A549 (cell line): ENCODE results near the gene PCDHGA11. TPM values are rescaled to one million over a fixed set of nuclear protein-coding genes. Genes with fewer than 3 reads are reported as not detected.
A peak's percentile ranks its signal among the peaks of the same experiment; 100 is the strongest.

Source experiments
- ATAC-seq, 2 experiments: fragments of 200-7000 bp in 1 of 2; fragments of >200 bp in 1 of 2; cut with Nextera tagmentation in 1 of 2; cut with Tn5 transposase in 1 of 2; 3 replicates each; pipeline versions ENCODE4 v1.8.0 to v1.9.1; 2018 to 2020; ENCODE audit warnings: mild to moderate bottlenecking in 1 of 2, moderate library complexity in 1 of 2
- CTCF ChIA-PET: fragments of 300-600 bp; sonication (Branson Sonifier 250); formaldehyde crosslinking; extraction: SDS; loops from one replicate; lab custom pipeline; 2021; ENCODE audit warnings: antibody characterized with exemption, inconsistent platforms; lab: Yijun Ruan, JAX
- POLR2A ChIA-PET: fragments of 350-600 bp; formaldehyde crosslinking; extraction: SDS; loops from one replicate; lab custom pipeline; 2021; ENCODE audit warnings: antibody characterized with exemption, inconsistent platforms; lab: Yijun Ruan, JAX
- DNase-seq, 2 experiments: peaks; one replicate each; pipeline versions ENCODE4 v3.0.0 to v3.0.0-alpha.2; 2011 to 2016; ENCODE audit warnings: low read depth in 1 of 2, low spot score in 1 of 2
- FAIRE-seq: peaks from 2 replicates; lab custom pipeline; 2011; peaks lifted over from hg19 to GRCh38; lab: Jason Lieb, UNC
- H3K27ac ChIP-seq, 2 experiments: fragments of >200 bp; sonication (Bioruptor Twin); formaldehyde crosslinking; 3 replicates each; pipeline ENCODE4 v1.5.1; 2016 to 2017
- H3K4me1 ChIP-seq: fragments of >200 bp; sonication (Bioruptor Twin); formaldehyde crosslinking; 3 replicates; pipeline ENCODE4 v1.6.1; 2016
- H3K4me2 ChIP-seq: fragments of >200 bp; sonication (Bioruptor Twin); formaldehyde crosslinking; 3 replicates; pipeline ENCODE4 v1.6.1; 2016
- H3K4me3 ChIP-seq: fragments of >200 bp; sonication (Bioruptor Twin); formaldehyde crosslinking; 3 replicates; pipeline ENCODE4 v1.5.1; 2016
- H3K9me3 ChIP-seq: fragments of >200 bp; sonication (Bioruptor Twin); formaldehyde crosslinking; 3 replicates; pipeline ENCODE4 v1.6.1; 2016
- HDAC2 ChIP-seq: fragments of 200-600 bp; sonication (generic); IDR thresholded peaks from 2 replicates; pipeline ENCODE4 v1.6.1; 2016
- HOXB5 ChIP-seq: fragments of 250-450 bp; sonication (Bioruptor Pico); IDR thresholded peaks from 2 replicates; pipeline ENCODE4 v1.5.0; 2020; ENCODE audit warnings: mild to moderate bottlenecking, moderate library complexity
- JUNB ChIP-seq: fragments of >200 bp; sonication (Bioruptor Twin); formaldehyde crosslinking; IDR thresholded peaks from 2 replicates; pipeline ENCODE4 v1.6.1; 2016
- KDM1A ChIP-seq: fragments of 200-600 bp; sonication (generic); IDR thresholded peaks from 2 replicates; pipeline ENCODE4 v1.6.1; 2016; ENCODE audit warnings: low read depth, mild to moderate bottlenecking
- MAFK ChIP-seq: fragments of 450-650 bp; IDR thresholded peaks from 2 replicates; pipeline ENCODE4 v1.6.1; 2014; ENCODE audit not compliant: partially characterized antibody
- NFE2L2 ChIP-seq: fragments of 150-350 bp; conservative IDR thresholded peaks from 2 replicates; pipeline ENCODE4 v1.6.1; 2014; ENCODE audit warnings: low read length
- PHF8 ChIP-seq: fragments of 200-600 bp; sonication (generic); IDR thresholded peaks from 2 replicates; pipeline ENCODE4 v1.6.1; 2016; ENCODE audit warnings: low read depth, mild to moderate bottlenecking, antibody characterized with exemption, moderate library complexity, borderline replicate concordance
- POLR2A ChIP-seq: IDR thresholded peaks from 2 replicates; pipeline ENCODE4 v1.6.1; 2012; ENCODE audit warnings: mild to moderate bottlenecking, low read length
- RAD21 ChIP-seq, 2 experiments: fragments of >200 bp in 1 of 2; sonication (Bioruptor Twin) in 1 of 2; formaldehyde crosslinking in 1 of 2; IDR thresholded peaks in 1 of 2; conservative IDR thresholded peaks in 1 of 2; 2 replicates in 1 of 2; 3 replicates in 1 of 2; pipeline ENCODE4 v1.6.1; 2012 to 2018; ENCODE audit warnings: inconsistent platforms in 1 of 2
- SREBF2 ChIP-seq: fragments of 450-650 bp; IDR thresholded peaks from 2 replicates; pipeline ENCODE4 v1.6.1; 2014; ENCODE audit warnings: mild to moderate bottlenecking, moderate library complexity
- WGBS: methylation state at CpG from one replicate; pipeline ENCODE4 v1.1.6; 2017; ENCODE audit errors: missing lambda C conversion rate; 5-methylcytosine and 5-hydroxymethylcytosine counted together
- polyA plus RNA-seq, 4 experiments: library from polyadenylated mRNA; depleted of rRNA in 3 of 4; stranded (reverse); fragments of >200 nt; fragmentation: RNase III in 1 of 4; extraction: RNeasy Plus Mini Kit Qiagen cat#74134 plus additional on column Dnase treatment in 1 of 4; gene quantifications; 2 replicates in 3 of 4; 3 replicates in 1 of 4; pipeline ENCODE4 v1.2.3, GENCODE V29; 2011 to 2017
- TF ChIP-seq, protein P1 (sequence below): fragments of >200 bp; sonication (Bioruptor Twin); formaldehyde crosslinking; IDR thresholded peaks from 2 replicates; pipeline ENCODE4 v1.6.1; 2016
- TF ChIP-seq, protein P2 (sequence below): IDR thresholded peaks from 2 replicates; pipeline ENCODE4 v1.6.1; 2012
- TF ChIP-seq, protein P3 (sequence below): fragments of >200 bp; sonication (Bioruptor Twin); formaldehyde crosslinking; IDR thresholded peaks from 3 replicates; pipeline ENCODE4 v1.5.1; 2016
- TF ChIP-seq, protein P4 (sequence below): fragments of 250-450 bp; sonication (Bioruptor Pico); IDR thresholded peaks from 2 replicates; pipeline ENCODE4 v1.5.0; 2021; ENCODE audit warnings: mild to moderate bottlenecking, moderate library complexity, borderline replicate concordance
- TF ChIP-seq, protein P5 (sequence below): fragments of 150-350 bp; IDR thresholded peaks from 2 replicates; pipeline ENCODE4 v1.6.1; 2014; ENCODE audit warnings: low read depth, mild to moderate bottlenecking, low read length

The PCDHGA11 gene
- polyA plus RNA-seq, 2 of the 4 experiments (the other 2 are of a cell fraction): 0.10 TPM; not detected in 1

DNA sequence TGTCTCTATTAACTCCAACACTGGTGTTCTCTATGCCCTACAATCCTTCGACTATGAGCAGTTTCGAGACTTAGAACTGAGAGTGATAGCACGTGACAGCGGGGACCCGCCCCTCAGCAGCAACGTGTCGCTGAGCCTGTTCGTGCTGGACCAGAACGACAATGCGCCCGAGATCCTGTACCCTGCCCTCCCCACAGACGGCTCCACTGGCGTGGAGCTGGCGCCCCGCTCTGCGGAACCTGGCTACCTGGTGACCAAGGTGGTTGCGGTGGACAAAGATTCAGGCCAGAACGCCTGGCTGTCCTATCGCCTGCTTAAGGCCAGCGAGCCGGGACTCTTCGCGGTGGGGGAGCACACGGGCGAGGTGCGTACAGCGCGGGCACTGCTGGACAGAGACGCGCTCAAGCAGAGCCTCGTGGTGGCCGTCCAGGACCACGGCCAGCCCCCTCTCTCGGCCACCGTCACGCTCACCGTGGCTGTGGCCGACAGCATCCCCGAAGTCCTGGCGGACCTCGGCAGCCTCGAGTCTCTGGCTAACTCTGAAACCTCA is 2.0 kb downstream of the PCDHGA11 start:
- Histone ChIP-seq H3K4me3 (no peak overlapping the region), H3K4me2 (no peak overlapping the region), H3K4me1 (no peaks in the 10 kb centered on the region), H3K27ac (no peak overlapping the region), H3K9me3 (peaks cover 81% of the 10 kb centered on the region)
- FAIRE-seq: no peak
- no peak for ATAC-seq
- TF ChIP-seq, protein P1, sequence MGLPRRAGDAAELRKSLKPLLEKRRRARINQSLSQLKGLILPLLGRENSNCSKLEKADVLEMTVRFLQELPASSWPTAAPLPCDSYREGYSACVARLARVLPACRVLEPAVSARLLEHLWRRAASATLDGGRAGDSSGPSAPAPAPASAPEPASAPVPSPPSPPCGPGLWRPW: no peak
- TF ChIP-seq PHF8 (no peak), MAFK (no peak), HDAC2 (no peak), JUNB (no peak), KDM1A (no peak)
- TF ChIP-seq, protein P2, sequence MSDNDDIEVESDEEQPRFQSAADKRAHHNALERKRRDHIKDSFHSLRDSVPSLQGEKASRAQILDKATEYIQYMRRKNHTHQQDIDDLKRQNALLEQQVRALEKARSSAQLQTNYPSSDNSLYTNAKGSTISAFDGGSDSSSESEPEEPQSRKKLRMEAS: no peak
- TF ChIP-seq, protein P3, sequence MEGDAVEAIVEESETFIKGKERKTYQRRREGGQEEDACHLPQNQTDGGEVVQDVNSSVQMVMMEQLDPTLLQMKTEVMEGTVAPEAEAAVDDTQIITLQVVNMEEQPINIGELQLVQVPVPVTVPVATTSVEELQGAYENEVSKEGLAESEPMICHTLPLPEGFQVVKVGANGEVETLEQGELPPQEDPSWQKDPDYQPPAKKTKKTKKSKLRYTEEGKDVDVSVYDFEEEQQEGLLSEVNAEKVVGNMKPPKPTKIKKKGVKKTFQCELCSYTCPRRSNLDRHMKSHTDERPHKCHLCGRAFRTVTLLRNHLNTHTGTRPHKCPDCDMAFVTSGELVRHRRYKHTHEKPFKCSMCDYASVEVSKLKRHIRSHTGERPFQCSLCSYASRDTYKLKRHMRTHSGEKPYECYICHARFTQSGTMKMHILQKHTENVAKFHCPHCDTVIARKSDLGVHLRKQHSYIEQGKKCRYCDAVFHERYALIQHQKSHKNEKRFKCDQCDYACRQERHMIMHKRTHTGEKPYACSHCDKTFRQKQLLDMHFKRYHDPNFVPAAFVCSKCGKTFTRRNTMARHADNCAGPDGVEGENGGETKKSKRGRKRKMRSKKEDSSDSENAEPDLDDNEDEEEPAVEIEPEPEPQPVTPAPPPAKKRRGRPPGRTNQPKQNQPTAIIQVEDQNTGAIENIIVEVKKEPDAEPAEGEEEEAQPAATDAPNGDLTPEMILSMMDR: no peak
- TF ChIP-seq, protein P4, sequence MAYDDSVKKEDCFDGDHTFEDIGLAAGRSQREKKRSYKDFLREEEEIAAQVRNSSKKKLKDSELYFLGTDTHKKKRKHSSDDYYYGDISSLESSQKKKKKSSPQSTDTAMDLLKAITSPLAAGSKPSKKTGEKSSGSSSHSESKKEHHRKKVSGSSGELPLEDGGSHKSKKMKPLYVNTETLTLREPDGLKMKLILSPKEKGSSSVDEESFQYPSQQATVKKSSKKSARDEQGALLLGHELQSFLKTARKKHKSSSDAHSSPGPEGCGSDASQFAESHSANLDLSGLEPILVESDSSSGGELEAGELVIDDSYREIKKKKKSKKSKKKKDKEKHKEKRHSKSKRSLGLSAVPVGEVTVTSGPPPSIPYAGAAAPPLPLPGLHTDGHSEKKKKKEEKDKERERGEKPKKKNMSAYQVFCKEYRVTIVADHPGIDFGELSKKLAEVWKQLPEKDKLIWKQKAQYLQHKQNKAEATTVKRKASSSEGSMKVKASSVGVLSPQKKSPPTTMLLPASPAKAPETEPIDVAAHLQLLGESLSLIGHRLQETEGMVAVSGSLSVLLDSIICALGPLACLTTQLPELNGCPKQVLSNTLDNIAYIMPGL (CRISPR knock-in tag): no peak
- CTCF ChIA-PET: interaction anchor here (1.2 to 1.5 kb wide), 2 partner anchors 73 to 141 kb away, joined by 3 to 7 read pairs; partner anchors contain the start of gene PCDHGB1
- no peak for DNase-seq
- POLR2A ChIA-PET: no interaction called here
- WGBS: 81% methylated on average over 25 of the region's 42 CpGs

DNA sequence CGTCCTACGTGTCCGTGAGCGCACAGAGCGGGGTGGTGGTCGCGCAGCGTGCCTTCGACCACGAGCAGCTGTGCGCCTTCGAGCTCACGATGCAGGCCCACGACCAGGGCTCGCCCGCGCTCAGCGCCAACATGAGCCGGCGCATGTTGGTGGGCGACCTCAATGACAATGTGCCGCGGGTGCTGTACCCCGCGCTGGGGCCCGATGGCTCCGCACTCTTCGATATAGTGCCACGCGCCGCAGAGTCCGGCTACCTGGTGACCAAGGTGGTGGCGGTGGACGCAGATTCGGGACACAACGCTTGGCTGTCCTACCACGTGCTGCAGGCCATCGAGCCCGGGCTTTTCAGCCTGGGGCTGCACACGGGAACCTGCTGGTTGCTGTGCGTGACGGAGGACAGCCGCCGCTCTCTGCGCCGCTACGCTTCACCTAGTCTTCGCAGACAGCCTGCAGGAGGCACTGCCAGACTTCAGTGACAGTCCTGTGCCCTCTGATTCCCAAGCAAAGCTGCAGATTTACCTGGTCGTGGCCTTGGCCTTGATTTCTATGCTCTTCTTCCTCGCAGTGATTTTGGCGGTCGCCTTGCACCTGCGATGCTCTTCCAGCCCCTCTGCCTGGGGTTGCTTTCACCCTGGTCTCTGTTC is 7.1 kb downstream of the PCDHGA11 start:
- DNase-seq (no peak), ATAC-seq (no peak)
- no peaks in the 10 kb centered on the region for H3K4me1 ChIP-seq
- TF ChIP-seq HOXB5 (CRISPR knock-in tag) (no peak), NFE2L2 (no peak), JUNB (no peak), SREBF2 (no peak)
- TF ChIP-seq, protein P3: no peak
- TF ChIP-seq, all 56 proteins: peak for 0
- ChIA-PET CTCF (interaction anchor here (0.6 to 1.6 kb wide), 3 partner anchors 58 to 131 kb away, joined by 3 read pairs; partner anchors contain the start of gene PCDHGB3), POLR2A (no interaction called here)
- Histone ChIP-seq H3K4me2 (no peak overlapping the region), H3K4me3 (no peak overlapping the region), H3K27ac (no peak overlapping the region), H3K9me3 (peaks cover 75% of the 10 kb centered on the region)
- FAIRE-seq: no peak
- 83% methylated on average over 41 of the region's 53 CpGs for WGBS

DNA sequence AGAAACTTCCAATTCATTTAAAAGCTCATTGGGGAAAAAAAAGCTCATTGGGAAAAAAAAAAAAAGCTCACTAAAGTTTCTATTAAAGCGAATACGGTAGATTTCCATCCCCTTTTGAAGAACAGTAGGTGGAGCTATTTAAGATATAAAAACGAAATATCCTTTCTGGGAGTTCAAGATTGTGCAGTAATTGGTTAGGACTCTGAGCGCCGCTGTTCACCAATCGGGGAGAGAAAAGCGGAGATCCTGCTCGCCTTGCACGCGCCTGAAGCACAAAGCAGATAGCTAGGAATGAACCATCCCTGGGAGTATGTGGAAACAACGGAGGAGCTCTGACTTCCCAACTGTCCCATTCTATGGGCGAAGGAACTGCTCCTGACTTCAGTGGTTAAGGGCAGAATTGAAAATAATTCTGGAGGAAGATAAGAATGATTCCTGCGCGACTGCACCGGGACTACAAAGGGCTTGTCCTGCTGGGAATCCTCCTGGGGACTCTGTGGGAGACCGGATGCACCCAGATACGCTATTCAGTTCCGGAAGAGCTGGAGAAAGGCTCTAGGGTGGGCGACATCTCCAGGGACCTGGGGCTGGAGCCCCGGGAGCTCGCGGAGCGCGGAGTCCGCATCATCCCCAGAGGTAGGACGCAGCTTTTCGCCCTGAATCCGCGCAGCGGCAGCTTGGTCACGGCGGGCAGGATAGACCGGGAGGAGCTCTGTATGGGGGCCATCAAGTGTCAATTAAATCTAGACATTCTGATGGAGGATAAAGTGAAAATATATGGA is 9.7 kb downstream of the PCDHGA11 start, which contains the start of gene PCDHGA12:
TSS of gene PCDHGA12 (plus strand) at position 176 of the 782 bp plus-strand sequence. CDS start at position 429, 253 bp downstream.
- H3K4me2 ChIP-seq: no peak within 1 kb of the TSS
- H3K27ac ChIP-seq: no peak within 1 kb of the TSS
- ChIA-PET CTCF (interaction anchor here (0.8 to 1.4 kb wide), 5 partner anchors 10 to 137 kb away, joined by 3 to 4 read pairs (median 3); partner anchors contain the start of genes PCDHGA11 and TAF7), POLR2A (no interaction called here)
- no peaks in the 10 kb centered on the region for H3K4me1 ChIP-seq
- 62% methylated on average over 33 of the region's 33 CpGs for whole genome bisulfite sequencing
- FAIRE-seq (no peak), ATAC-seq (peak in 1 of 2 experiments; percentile 73; a peak in 3 of 6 replicates), DNase-seq (peak; percentile 21 to 62)
- H3K4me3 ChIP-seq: no peak within 1 kb of the TSS
- no peak for TF ChIP-seq POLR2A
- TF ChIP-seq PHF8: no peak
- peak in 1 of 2 experiments; percentile 42; a peak in 2 of 5 replicates for TF ChIP-seq RAD21 (conservative IDR thresholded peaks at IDR 0.05 in 1 of 2, IDR thresholded peaks at IDR 0.05 in 1 of 2)
- TF ChIP-seq, protein P5, sequence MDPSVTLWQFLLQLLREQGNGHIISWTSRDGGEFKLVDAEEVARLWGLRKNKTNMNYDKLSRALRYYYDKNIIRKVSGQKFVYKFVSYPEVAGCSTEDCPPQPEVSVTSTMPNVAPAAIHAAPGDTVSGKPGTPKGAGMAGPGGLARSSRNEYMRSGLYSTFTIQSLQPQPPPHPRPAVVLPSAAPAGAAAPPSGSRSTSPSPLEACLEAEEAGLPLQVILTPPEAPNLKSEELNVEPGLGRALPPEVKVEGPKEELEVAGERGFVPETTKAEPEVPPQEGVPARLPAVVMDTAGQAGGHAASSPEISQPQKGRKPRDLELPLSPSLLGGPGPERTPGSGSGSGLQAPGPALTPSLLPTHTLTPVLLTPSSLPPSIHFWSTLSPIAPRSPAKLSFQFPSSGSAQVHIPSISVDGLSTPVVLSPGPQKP: no peak
- H3K9me3 ChIP-seq: peaks cover 66% of the 10 kb centered on the region
